ENCODE measurements around the gene ACO1. TPM values are rescaled to one million over a fixed set of nuclear protein-coding genes. Genes with fewer than 3 reads are reported as not detected.

Gene ACO1
- total RNA-seq, 1 donor from 2014 or later, result 30.6 TPM

GRCh38 chr9:32413424-32413823, 29.0 kb downstream of the ACO1 start:
- H3K4me1 Mint-ChIP-seq (ENCODE audit: unreplicated experiment), result no peaks in the 10 kb centered on the region
- peaks cover 9% of the 10 kb centered on the region for H3K36me3 Mint-ChIP-seq (ENCODE audit: low read depth, unreplicated experiment)
- H3K4me3 Mint-ChIP-seq (ENCODE audit: unreplicated experiment), result no peak overlapping the region
- no peak overlapping the region for H3K27ac Mint-ChIP-seq (ENCODE audit: unreplicated experiment)
- no peak for TF ChIP-seq CTCF (IDR thresholded peaks at IDR 0.05; ENCODE audit: unreplicated experiment)
- no peaks in the 10 kb centered on the region for H3K27me3 Mint-ChIP-seq (ENCODE audit: unreplicated experiment)
- no peak for DNase-seq (ENCODE audit: low spot score)
- H3K9me3 Mint-ChIP-seq (ENCODE audit: unreplicated experiment), result no peaks in the 10 kb centered on the region

- H3K9me3 Mint-ChIP-seq (ENCODE audit: unreplicated experiment), result no peaks in the 10 kb centered on the region
- H3K36me3 Mint-ChIP-seq (ENCODE audit: low read depth, unreplicated experiment), result peaks cover 5% of the 10 kb centered on the region
Measured at GRCh38 chr9:32414856-32415255, 30.4 kb downstream of the ACO1 start.

GRCh38 chr9:32419921-32420320, 35.5 kb downstream of the ACO1 start:
- Mint-ChIP-seq H3K27me3 (ENCODE audit: unreplicated experiment) (no peaks in the 10 kb centered on the region), H3K9me3 (ENCODE audit: unreplicated experiment) (no peaks in the 10 kb centered on the region), H3K27ac (ENCODE audit: unreplicated experiment) (no peak overlapping the region), H3K4me3 (ENCODE audit: unreplicated experiment) (no peak overlapping the region), H3K36me3 (ENCODE audit: low read depth, unreplicated experiment) (peaks cover 26% of the 10 kb centered on the region), H3K4me1 (ENCODE audit: unreplicated experiment) (no peaks in the 10 kb centered on the region)
- no peak for TF ChIP-seq CTCF (IDR thresholded peaks at IDR 0.05; ENCODE audit: unreplicated experiment)
- no peak for DNase-seq (ENCODE audit: low spot score)

More at GRCh38 chr9:32414856-32415255, 30.4 kb downstream of the ACO1 start:
- no peak for TF ChIP-seq CTCF (IDR thresholded peaks at IDR 0.05; ENCODE audit: unreplicated experiment)
- H3K4me3 Mint-ChIP-seq (ENCODE audit: unreplicated experiment), result no peak overlapping the region
- H3K4me1 Mint-ChIP-seq (ENCODE audit: unreplicated experiment), result no peaks in the 10 kb centered on the region
- no peak overlapping the region for H3K27ac Mint-ChIP-seq (ENCODE audit: unreplicated experiment)
- no peaks in the 10 kb centered on the region for H3K27me3 Mint-ChIP-seq (ENCODE audit: unreplicated experiment)
- no peak for DNase-seq (ENCODE audit: low spot score)

- DNase-seq (ENCODE audit: low spot score), result no peak
- Mint-ChIP-seq H3K27me3 (ENCODE audit: unreplicated experiment) (no peaks in the 10 kb centered on the region), H3K4me1 (ENCODE audit: unreplicated experiment) (no peaks in the 10 kb centered on the region), H3K27ac (ENCODE audit: unreplicated experiment) (no peak overlapping the region), H3K9me3 (ENCODE audit: unreplicated experiment) (no peaks in the 10 kb centered on the region), H3K36me3 (ENCODE audit: low read depth, unreplicated experiment) (peaks cover 25% of the 10 kb centered on the region), H3K4me3 (ENCODE audit: unreplicated experiment) (no peak overlapping the region)
- no peak for TF ChIP-seq CTCF (IDR thresholded peaks at IDR 0.05; ENCODE audit: unreplicated experiment)
Measured at GRCh38 chr9:32422237-32422806, 37.9 kb downstream of the ACO1 start.

- Mint-ChIP-seq H3K27me3 (ENCODE audit: unreplicated experiment) (no peaks in the 10 kb centered on the region), H3K4me3 (ENCODE audit: unreplicated experiment) (no peak overlapping the region), H3K9me3 (ENCODE audit: unreplicated experiment) (no peaks in the 10 kb centered on the region), H3K27ac (ENCODE audit: unreplicated experiment) (no peak overlapping the region), H3K36me3 (ENCODE audit: low read depth, unreplicated experiment) (peaks cover 27% of the 10 kb centered on the region), H3K4me1 (ENCODE audit: unreplicated experiment) (no peaks in the 10 kb centered on the region)
- no peak for DNase-seq (ENCODE audit: low spot score)
- TF ChIP-seq CTCF (IDR thresholded peaks at IDR 0.05; ENCODE audit: unreplicated experiment), result no peak
Measured at GRCh38 chr9:32423371-32423770, 38.9 kb downstream of the ACO1 start.
